ACC112 (cell line): ENCODE results near the gene PLAU.

Experiments used
- H2AFZ ChIP-seq: fragments of 200-600 bp; sonication (generic); one replicate; pipeline ENCODE4 v1.6.0; 2017; ENCODE audit warnings: antibody characterized with exemption, low read length; ENCODE audit not compliant: unreplicated experiment
- H3K27ac ChIP-seq: fragments of 200-600 bp; sonication (generic); 2 replicates; pipeline ENCODE4 v1.5.1; 2014; ENCODE audit warnings: low read depth, mild to moderate bottlenecking, antibody characterized with exemption, low read length, moderate library complexity
- H3K27me3 ChIP-seq: fragments of 200-600 bp; sonication (generic); 2 replicates; pipeline ENCODE4 v1.6.1; 2014; ENCODE audit warnings: mild to moderate bottlenecking, antibody characterized with exemption, low read length, moderate library complexity, mixed read lengths; ENCODE audit not compliant: insufficient read depth
- H3K36me3 ChIP-seq: fragments of 200-600 bp; sonication (generic); 2 replicates; pipeline ENCODE4 v1.6.1; 2016; ENCODE audit warnings: mild to moderate bottlenecking, antibody characterized with exemption, low read length, moderate library complexity, mixed read lengths; ENCODE audit not compliant: insufficient read depth
- H3K4me1 ChIP-seq: fragments of 200-600 bp; sonication (generic); one replicate; pipeline ENCODE4 v1.6.1; 2016; ENCODE audit warnings: low read length, mixed read lengths; ENCODE audit not compliant: insufficient read depth, unreplicated experiment, control insufficient read depth
- H3K4me3 ChIP-seq: fragments of 200-600 bp; sonication (generic); 2 replicates; pipeline ENCODE4 v1.5.1; 2014; ENCODE audit warnings: mild to moderate bottlenecking, low read depth, low read length
- H3K79me2 ChIP-seq: fragments of 200-600 bp; sonication (generic); one replicate; pipeline ENCODE4 v1.6.0; 2016; ENCODE audit warnings: low read length; ENCODE audit not compliant: control insufficient read depth, unreplicated experiment, insufficient read depth

PLAU gene

GRCh38 chr10:73910764-73911552 lies at the start of gene PLAU:
Gene PLAU (plus strand): TSS chr10:73911132. CDS start chr10:73911556, 424 bp downstream.
- H2AFZ ChIP-seq = peak within 1 kb of the TSS; percentile 17
- H3K27ac ChIP-seq = peak within 1 kb of the TSS; percentile 93
- H3K79me2 ChIP-seq = peaks cover 12% of the 10 kb centered on the region
- H3K27me3 ChIP-seq = no peaks in the 10 kb centered on the region
- peaks cover 10% of the 10 kb centered on the region for H3K36me3 ChIP-seq
- peaks cover 53% of the 10 kb centered on the region for H3K4me1 ChIP-seq
- H3K4me3 ChIP-seq = peak within 1 kb of the TSS; percentile 88

- Histone ChIP-seq H2AFZ (no peak overlapping the region), H3K79me2 (no peaks in the 10 kb centered on the region), H3K27ac (no peak overlapping the region), H3K27me3 (no peaks in the 10 kb centered on the region), H3K36me3 (no peaks in the 10 kb centered on the region), H3K4me1 (peaks cover 35% of the 10 kb centered on the region), H3K4me3 (no peak overlapping the region)
Measured at GRCh38 chr10:73862011-73862410, 48.9 kb upstream of the PLAU start.

GRCh38 chr10:73863039-73863817 lies 47.7 kb upstream of the PLAU start:
- Histone ChIP-seq H3K27me3 (no peaks in the 10 kb centered on the region), H3K4me3 (no peak overlapping the region), H3K27ac (no peak overlapping the region), H3K4me1 (peaks cover 23% of the 10 kb centered on the region), H2AFZ (no peak overlapping the region), H3K36me3 (no peaks in the 10 kb centered on the region), H3K79me2 (no peaks in the 10 kb centered on the region)

- peaks cover 13% of the 10 kb centered on the region for H3K4me1 ChIP-seq
- H3K27ac ChIP-seq = no peak overlapping the region
- no peaks in the 10 kb centered on the region for H3K79me2 ChIP-seq
- no peak overlapping the region for H3K4me3 ChIP-seq
- no peaks in the 10 kb centered on the region for H3K36me3 ChIP-seq
- H3K27me3 ChIP-seq = no peaks in the 10 kb centered on the region
- no peak overlapping the region for H2AFZ ChIP-seq
Measured at GRCh38 chr10:73864229-73864628, 46.7 kb upstream of the PLAU start.

GRCh38 chr10:73865107-73865458 lies 45.8 kb upstream of the PLAU start:
- Histone ChIP-seq H3K4me3 (no peak overlapping the region), H3K27me3 (no peaks in the 10 kb centered on the region), H3K4me1 (peaks cover 5% of the 10 kb centered on the region), H3K27ac (no peak overlapping the region), H2AFZ (no peak overlapping the region), H3K36me3 (no peaks in the 10 kb centered on the region), H3K79me2 (no peaks in the 10 kb centered on the region)

- Histone ChIP-seq H3K27ac (no peak overlapping the region), H3K27me3 (no peaks in the 10 kb centered on the region), H3K36me3 (no peaks in the 10 kb centered on the region), H2AFZ (no peak overlapping the region), H3K79me2 (no peaks in the 10 kb centered on the region), H3K4me1 (no peaks in the 10 kb centered on the region), H3K4me3 (no peak overlapping the region)
Measured at GRCh38 chr10:73865459-73866442, 45.2 kb upstream of the PLAU start.

GRCh38 chr10:73866621-73867020 lies 44.3 kb upstream of the PLAU start:
- H3K79me2 ChIP-seq = no peaks in the 10 kb centered on the region
- H2AFZ ChIP-seq = no peak overlapping the region
- H3K4me1 ChIP-seq = no peaks in the 10 kb centered on the region
- no peaks in the 10 kb centered on the region for H3K36me3 ChIP-seq
- H3K27me3 ChIP-seq = no peaks in the 10 kb centered on the region
- no peak overlapping the region for H3K27ac ChIP-seq
- no peak overlapping the region for H3K4me3 ChIP-seq

GRCh38 chr10:73867126-73867807 lies 43.7 kb upstream of the PLAU start:
- H3K79me2 ChIP-seq = no peaks in the 10 kb centered on the region
- H3K4me1 ChIP-seq = no peaks in the 10 kb centered on the region
- no peaks in the 10 kb centered on the region for H3K27me3 ChIP-seq
- H3K36me3 ChIP-seq = no peaks in the 10 kb centered on the region
- no peak overlapping the region for H3K27ac ChIP-seq
- no peak overlapping the region for H2AFZ ChIP-seq
- H3K4me3 ChIP-seq = no peak overlapping the region

- no peaks in the 10 kb centered on the region for H3K27me3 ChIP-seq
- H2AFZ ChIP-seq = no peak overlapping the region
- H3K27ac ChIP-seq = no peak overlapping the region
- H3K36me3 ChIP-seq = no peaks in the 10 kb centered on the region
- H3K79me2 ChIP-seq = peaks cover 2% of the 10 kb centered on the region
- H3K4me1 ChIP-seq = peaks cover 2% of the 10 kb centered on the region
- no peak overlapping the region for H3K4me3 ChIP-seq
Measured at GRCh38 chr10:73867871-73868631, 42.9 kb upstream of the PLAU start.
